Measurements from ENCODE around the gene UPK1B. TPM values are rescaled to one million over a fixed set of nuclear protein-coding genes. Genes with fewer than 3 reads are reported as not detected.

UPK1B gene
- total RNA-seq, 1 experiment from 2014 or later, result 0.42 TPM

- TF ChIP-seq, protein P1, sequence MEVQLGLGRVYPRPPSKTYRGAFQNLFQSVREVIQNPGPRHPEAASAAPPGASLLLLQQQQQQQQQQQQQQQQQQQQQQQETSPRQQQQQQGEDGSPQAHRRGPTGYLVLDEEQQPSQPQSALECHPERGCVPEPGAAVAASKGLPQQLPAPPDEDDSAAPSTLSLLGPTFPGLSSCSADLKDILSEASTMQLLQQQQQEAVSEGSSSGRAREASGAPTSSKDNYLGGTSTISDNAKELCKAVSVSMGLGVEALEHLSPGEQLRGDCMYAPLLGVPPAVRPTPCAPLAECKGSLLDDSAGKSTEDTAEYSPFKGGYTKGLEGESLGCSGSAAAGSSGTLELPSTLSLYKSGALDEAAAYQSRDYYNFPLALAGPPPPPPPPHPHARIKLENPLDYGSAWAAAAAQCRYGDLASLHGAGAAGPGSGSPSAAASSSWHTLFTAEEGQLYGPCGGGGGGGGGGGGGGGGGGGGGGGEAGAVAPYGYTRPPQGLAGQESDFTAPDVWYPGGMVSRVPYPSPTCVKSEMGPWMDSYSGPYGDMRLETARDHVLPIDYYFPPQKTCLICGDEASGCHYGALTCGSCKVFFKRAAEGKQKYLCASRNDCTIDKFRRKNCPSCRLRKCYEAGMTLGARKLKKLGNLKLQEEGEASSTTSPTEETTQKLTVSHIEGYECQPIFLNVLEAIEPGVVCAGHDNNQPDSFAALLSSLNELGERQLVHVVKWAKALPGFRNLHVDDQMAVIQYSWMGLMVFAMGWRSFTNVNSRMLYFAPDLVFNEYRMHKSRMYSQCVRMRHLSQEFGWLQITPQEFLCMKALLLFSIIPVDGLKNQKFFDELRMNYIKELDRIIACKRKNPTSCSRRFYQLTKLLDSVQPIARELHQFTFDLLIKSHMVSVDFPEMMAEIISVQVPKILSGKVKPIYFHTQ (CRISPR knock-in tag; IDR thresholded peaks at IDR 0.05), result no peak
- no peak for TF ChIP-seq ZNF138 (CRISPR knock-in tag; conservative IDR thresholded peaks at IDR 0.05)
Measured at GRCh38 chr3:119148493-119149180, 24.8 kb upstream of the UPK1B start (continued).

GRCh38 chr3:119149484-119149883 lies 23.9 kb upstream of the UPK1B start:
- DNase-seq (ENCODE audit: low spot score) (no peak), ATAC-seq (no peak)
- TF ChIP-seq ZNF416 (CRISPR knock-in tag; IDR thresholded peaks at IDR 0.05) (no peak), SMAD3 (CRISPR knock-in tag; IDR thresholded peaks at IDR 0.05; ENCODE audit: borderline replicate concordance) (no peak), FOXP1 (CRISPR knock-in tag; IDR thresholded peaks at IDR 0.05; ENCODE audit: borderline replicate concordance) (no peak), RORB (CRISPR knock-in tag; IDR thresholded peaks at IDR 0.05) (no peak), ZNF263 (CRISPR knock-in tag; IDR thresholded peaks at IDR 0.05; ENCODE audit: low read depth) (no peak), EMX1 (CRISPR knock-in tag; IDR thresholded peaks at IDR 0.05) (no peak), FOXK1 (CRISPR knock-in tag; IDR thresholded peaks at IDR 0.05) (no peak), ZNF219 (CRISPR knock-in tag; IDR thresholded peaks at IDR 0.05; ENCODE audit: borderline replicate concordance) (no peak)
- TF ChIP-seq, protein P2, sequence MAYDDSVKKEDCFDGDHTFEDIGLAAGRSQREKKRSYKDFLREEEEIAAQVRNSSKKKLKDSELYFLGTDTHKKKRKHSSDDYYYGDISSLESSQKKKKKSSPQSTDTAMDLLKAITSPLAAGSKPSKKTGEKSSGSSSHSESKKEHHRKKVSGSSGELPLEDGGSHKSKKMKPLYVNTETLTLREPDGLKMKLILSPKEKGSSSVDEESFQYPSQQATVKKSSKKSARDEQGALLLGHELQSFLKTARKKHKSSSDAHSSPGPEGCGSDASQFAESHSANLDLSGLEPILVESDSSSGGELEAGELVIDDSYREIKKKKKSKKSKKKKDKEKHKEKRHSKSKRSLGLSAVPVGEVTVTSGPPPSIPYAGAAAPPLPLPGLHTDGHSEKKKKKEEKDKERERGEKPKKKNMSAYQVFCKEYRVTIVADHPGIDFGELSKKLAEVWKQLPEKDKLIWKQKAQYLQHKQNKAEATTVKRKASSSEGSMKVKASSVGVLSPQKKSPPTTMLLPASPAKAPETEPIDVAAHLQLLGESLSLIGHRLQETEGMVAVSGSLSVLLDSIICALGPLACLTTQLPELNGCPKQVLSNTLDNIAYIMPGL (CRISPR knock-in tag; IDR thresholded peaks at IDR 0.05), result no peak
- TF ChIP-seq, protein P3, sequence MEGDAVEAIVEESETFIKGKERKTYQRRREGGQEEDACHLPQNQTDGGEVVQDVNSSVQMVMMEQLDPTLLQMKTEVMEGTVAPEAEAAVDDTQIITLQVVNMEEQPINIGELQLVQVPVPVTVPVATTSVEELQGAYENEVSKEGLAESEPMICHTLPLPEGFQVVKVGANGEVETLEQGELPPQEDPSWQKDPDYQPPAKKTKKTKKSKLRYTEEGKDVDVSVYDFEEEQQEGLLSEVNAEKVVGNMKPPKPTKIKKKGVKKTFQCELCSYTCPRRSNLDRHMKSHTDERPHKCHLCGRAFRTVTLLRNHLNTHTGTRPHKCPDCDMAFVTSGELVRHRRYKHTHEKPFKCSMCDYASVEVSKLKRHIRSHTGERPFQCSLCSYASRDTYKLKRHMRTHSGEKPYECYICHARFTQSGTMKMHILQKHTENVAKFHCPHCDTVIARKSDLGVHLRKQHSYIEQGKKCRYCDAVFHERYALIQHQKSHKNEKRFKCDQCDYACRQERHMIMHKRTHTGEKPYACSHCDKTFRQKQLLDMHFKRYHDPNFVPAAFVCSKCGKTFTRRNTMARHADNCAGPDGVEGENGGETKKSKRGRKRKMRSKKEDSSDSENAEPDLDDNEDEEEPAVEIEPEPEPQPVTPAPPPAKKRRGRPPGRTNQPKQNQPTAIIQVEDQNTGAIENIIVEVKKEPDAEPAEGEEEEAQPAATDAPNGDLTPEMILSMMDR (IDR thresholded peaks at IDR 0.05), result no peak
- TF ChIP-seq, protein P4, sequence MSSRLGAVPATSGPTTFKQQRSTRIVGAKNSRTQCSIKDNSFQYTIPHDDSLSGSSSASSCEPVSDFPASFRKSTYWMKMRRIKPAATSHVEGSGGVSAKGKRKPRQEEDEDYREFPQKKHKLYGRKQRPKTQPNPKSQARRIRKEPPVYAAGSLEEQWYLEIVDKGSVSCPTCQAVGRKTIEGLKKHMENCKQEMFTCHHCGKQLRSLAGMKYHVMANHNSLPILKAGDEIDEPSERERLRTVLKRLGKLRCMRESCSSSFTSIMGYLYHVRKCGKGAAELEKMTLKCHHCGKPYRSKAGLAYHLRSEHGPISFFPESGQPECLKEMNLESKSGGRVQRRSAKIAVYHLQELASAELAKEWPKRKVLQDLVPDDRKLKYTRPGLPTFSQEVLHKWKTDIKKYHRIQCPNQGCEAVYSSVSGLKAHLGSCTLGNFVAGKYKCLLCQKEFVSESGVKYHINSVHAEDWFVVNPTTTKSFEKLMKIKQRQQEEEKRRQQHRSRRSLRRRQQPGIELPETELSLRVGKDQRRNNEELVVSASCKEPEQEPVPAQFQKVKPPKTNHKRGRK (CRISPR knock-in tag; IDR thresholded peaks at IDR 0.05; ENCODE audit: borderline replicate concordance), result no peak
- TF ChIP-seq, protein P5, sequence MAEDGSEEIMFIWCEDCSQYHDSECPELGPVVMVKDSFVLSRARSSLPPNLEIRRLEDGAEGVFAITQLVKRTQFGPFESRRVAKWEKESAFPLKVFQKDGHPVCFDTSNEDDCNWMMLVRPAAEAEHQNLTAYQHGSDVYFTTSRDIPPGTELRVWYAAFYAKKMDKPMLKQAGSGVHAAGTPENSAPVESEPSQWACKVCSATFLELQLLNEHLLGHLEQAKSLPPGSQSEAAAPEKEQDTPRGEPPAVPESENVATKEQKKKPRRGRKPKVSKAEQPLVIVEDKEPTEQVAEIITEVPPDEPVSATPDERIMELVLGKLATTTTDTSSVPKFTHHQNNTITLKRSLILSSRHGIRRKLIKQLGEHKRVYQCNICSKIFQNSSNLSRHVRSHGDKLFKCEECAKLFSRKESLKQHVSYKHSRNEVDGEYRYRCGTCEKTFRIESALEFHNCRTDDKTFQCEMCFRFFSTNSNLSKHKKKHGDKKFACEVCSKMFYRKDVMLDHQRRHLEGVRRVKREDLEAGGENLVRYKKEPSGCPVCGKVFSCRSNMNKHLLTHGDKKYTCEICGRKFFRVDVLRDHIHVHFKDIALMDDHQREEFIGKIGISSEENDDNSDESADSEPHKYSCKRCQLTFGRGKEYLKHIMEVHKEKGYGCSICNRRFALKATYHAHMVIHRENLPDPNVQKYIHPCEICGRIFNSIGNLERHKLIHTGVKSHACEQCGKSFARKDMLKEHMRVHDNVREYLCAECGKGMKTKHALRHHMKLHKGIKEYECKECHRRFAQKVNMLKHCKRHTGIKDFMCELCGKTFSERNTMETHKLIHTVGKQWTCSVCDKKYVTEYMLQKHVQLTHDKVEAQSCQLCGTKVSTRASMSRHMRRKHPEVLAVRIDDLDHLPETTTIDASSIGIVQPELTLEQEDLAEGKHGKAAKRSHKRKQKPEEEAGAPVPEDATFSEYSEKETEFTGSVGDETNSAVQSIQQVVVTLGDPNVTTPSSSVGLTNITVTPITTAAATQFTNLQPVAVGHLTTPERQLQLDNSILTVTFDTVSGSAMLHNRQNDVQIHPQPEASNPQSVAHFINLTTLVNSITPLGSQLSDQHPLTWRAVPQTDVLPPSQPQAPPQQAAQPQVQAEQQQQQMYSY (CRISPR knock-in tag; IDR thresholded peaks at IDR 0.05), result no peak
- TF ChIP-seq, protein P6, sequence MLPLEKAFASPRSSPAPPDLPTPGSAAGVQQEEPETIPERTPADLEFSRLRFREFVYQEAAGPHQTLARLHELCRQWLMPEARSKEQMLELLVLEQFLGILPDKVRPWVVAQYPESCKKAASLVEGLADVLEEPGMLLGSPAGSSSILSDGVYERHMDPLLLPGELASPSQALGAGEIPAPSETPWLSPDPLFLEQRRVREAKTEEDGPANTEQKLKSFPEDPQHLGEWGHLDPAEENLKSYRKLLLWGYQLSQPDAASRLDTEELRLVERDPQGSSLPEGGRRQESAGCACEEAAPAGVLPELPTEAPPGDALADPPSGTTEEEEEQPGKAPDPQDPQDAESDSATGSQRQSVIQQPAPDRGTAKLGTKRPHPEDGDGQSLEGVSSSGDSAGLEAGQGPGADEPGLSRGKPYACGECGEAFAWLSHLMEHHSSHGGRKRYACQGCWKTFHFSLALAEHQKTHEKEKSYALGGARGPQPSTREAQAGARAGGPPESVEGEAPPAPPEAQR (CRISPR knock-in tag; IDR thresholded peaks at IDR 0.05), result no peak
- Mint-ChIP-seq H3K4me3 (no peak overlapping the region), H3K27ac (no peak overlapping the region), H3K4me1 (no peaks in the 10 kb centered on the region), H3K9me3 (peaks cover 31% of the 10 kb centered on the region), H3K36me3 (peaks cover 10% of the 10 kb centered on the region), H3K27me3 (ENCODE audit: low read depth) (peaks cover 7% of the 10 kb centered on the region; the same call in 1 of the 2 replicates)
- POLR2A ChIA-PET, result no interaction called here
- CTCF ChIA-PET, result no interaction called here

Data from WTC11 (cell line).